Endothelial cell of umbilical vein (primary cell): ENCODE results near the gene VPS37C.

Experiments used
- CTCF ChIP-seq, 2 donors: IDR thresholded peaks; 1 replicate in 1 of 2; 2 replicates in 1 of 2; pipeline ENCODE4 v1.5.1; 2011; ENCODE audit warnings: low read length in 2 of 2, mild to moderate bottlenecking in 2 of 2, moderate library complexity in 2 of 2, control low read depth in 1 of 2, inconsistent platforms in 1 of 2, low read depth in 1 of 2; ENCODE audit not compliant: insufficient read depth in 1 of 2; ENCODE audit errors: extremely low read depth in 1 of 2
- EZH2 ChIP-seq: IDR thresholded peaks from 2 replicates; pipeline ENCODE4 v1.6.1; 2012; ENCODE audit warnings: borderline replicate concordance, low read depth, mild to moderate bottlenecking, moderate library complexity, low read length, inconsistent platforms; ENCODE audit not compliant: severe bottlenecking
- MAX ChIP-seq: IDR thresholded peaks from 2 replicates; pipeline ENCODE4 v1.6.1; 2011; ENCODE audit not compliant: insufficient read depth, insufficient read length
- MYC ChIP-seq: IDR thresholded peaks from one replicate; pipeline ENCODE4 v1.6.1; 2011; ENCODE audit warnings: mild to moderate bottlenecking, low read depth, low read length
- POLR2A ChIP-seq: IDR thresholded peaks from 2 replicates; pipeline ENCODE4 v1.6.1; 2012; ENCODE audit warnings: low read depth, mild to moderate bottlenecking, control low read depth, low read length
- POLR2AphosphoS5 ChIP-seq: IDR thresholded peaks from 2 replicates; pipeline ENCODE4 v1.6.1; 2012; ENCODE audit warnings: low read depth, mild to moderate bottlenecking, control low read depth, low read length, moderate library complexity; ENCODE audit not compliant: insufficient read depth

- no peak for TF ChIP-seq POLR2AphosphoS5
- TF ChIP-seq CTCF (IDR thresholded peaks at IDR 0.05; ENCODE audit: extremely low read depth in 1 of 2, insufficient read depth in 1 of 2, low read depth in 1 of 2, low read length in 2 of 2) = no peak
- no peak for TF ChIP-seq MYC
- TF ChIP-seq POLR2A = no peak
- TF ChIP-seq EZH2 = no peak
- no peak for TF ChIP-seq MAX
Measured at GRCh38 chr11:61116426-61117167, 44.6 kb downstream of the VPS37C start.
